NCI-H2171 treated with DMSO at 0.1 percent for 48 hours (cell line): Measurements from ENCODE around the gene PLEKHG4B.

ENCODE experiments used
- DNase-seq: peaks from one replicate; lab custom pipeline; 2025; lab: John Stamatoyannopoulos, UW

PLEKHG4B gene

DNA sequence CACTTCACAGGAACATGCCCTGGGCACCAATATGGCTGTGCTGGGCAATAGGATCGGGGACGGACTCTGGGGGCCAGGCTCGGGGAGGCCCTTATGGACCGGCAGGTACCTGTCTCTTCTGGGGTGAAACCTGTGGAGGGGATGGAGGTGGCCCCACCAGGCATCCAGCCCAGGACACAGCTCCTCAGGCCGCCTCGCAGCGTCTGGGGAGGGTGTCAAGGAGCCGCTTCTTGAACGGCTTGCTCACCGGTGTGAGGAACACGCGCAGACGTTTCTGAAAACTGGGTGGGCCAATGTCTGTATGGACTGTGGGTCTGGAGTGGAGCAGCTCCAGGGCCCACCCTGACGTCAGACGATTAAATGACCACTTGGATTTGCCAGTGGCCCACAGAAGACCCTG is 45.8 kb downstream of the PLEKHG4B start:
- DNase-seq, result no peak

DNA sequence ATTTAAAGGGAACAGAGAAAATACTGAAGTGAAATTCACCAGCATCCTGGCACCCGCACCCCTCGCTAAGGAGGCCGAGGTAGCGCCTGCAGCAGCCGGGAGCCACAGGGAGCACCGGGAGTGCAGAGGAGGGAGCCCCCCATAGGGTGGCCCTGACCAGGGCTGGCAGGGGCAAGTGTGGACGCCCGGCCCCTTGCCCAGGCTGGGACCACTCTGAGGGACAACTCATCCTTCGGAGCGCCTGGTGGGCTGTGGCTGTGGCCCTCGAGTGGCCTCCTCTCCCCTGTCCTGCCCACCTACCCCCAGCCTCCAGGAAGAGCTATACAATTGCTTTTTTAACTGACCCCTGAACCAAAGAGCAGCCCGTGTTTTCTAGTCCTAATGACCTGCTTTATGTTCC is 47.0 kb downstream of the PLEKHG4B start:
- no peak for DNase-seq

GRCh38 chr5:139579-140442 is 47.8 kb downstream of the PLEKHG4B start:
- no peak for DNase-seq

DNA sequence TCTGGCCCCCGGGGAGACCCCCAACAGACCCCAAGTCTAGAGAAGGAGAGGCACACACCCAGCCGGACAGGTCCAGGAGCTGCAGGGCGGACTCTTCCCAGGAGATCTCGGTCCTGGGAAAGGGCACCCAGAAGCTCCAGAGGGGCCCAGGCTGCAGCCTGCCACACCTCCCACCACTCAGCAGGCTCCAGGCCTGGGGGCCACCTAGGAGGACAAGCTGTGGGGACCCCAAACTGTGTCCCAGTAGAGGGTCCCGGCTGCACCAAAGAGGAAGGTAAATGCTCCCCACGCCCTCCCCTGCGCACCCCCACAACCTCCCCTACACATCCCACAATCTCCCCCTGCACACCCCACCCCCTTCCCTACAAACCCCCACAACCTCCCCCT is 48.5 kb downstream of the PLEKHG4B start:
- no peak for DNase-seq

GRCh38 chr5:141211-141610 is 49.2 kb downstream of the PLEKHG4B start:
- DNase-seq, result no peak

DNA sequence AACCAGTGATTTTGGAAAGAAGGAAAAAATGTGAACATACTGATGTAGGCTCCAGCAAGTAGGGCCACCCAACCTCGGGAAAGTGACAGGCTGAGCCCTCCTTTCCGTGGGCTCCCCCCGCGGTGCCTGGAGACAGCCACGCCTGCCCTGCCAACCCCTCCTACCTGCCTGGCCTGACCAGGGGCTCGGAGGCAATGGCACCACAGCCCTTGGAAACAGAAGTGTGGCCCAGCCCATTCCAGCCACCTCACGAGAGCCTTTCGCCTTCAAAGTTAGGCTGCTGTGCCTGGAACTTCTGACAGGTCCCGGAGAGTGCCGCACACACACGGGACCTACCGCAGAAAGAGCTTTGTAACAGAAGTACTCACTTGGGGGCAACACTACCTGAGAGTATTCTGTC is 49.8 kb downstream of the PLEKHG4B start:
- DNase-seq, result no peak

GRCh38 chr5:142246-142810 is 50.4 kb downstream of the PLEKHG4B start:
- no peak for DNase-seq

DNA sequence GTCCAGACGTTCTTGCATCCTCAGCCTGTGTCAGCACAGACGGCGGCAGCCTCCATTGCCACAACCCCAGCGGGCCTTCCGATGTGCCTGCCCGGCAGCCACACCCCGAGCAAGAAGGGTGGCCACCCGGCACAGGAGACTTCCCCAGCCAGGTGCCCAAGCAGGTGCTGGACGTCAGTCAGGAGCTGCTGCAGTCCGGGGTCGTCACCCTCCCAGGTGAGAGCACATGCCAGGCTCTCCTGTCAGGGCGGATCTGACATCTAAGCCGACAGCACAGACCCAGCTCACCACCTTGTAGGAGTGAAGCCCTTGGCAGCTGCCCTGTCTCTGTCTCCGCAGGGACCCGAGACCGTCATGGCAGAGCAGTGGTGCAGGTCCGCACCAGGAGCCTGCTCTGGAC is 51.1 kb downstream of the PLEKHG4B start:
- DNase-seq, result no peak

DNA sequence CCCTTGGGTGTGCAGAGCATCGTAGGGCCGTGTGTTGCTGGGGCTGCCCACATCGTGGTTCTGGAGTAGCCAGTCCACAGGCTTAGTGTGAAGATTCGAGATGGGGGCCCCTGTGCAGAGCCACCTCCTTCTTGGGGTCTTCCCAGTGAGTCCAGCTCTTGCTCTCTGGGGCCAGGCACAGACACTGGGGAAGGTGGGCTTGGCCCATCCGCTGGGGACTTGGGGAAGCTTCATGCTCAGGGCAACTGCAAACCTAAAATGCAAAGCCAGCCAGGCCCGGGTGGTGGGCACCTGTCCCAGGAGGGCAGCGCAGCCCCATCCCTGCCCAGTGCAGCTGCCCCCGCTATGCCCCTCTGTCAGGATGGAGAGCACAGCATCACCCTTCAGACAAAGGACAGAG is 53.0 kb downstream of the PLEKHG4B start:
- no peak for DNase-seq

DNA sequence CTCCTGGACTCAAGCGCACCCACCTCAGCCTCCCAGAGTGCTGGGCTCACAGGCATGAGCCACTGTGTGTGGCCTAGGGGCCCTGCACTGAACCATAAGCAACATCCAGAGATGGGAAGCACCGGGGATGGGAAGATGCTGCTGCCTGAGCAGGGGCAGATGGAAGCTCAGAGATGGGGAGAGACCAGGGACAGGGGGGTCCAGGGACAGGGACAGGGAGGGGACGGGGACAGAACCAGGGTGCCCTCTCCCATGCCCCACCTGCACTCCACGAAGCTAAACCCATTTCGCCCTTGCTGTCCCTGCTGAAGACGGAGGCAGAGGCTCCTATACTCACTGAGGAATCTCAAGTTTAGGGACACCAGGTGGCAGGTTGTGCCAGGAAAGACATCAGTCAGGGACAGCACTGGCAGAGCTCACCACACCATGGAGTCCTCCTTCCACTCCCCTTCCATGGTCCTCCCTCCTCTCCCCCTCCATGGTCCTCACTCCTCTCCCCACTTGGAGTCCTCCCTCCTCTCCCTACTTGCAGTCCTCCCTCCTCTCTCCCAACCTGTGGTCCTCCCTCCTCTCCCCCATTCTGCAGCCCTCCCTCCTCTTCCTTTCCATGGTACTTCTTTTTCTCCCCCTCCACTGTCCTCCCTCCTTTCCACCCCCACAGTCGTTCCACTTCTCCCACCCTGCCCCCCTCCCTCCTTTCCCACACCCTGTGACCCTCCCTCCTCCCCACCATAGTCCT is 53.8 kb downstream of the PLEKHG4B start:
- no peak for DNase-seq

- no peak for DNase-seq
Observed at GRCh38 chr5:147751-148150, 55.8 kb downstream of the PLEKHG4B start.

DNA sequence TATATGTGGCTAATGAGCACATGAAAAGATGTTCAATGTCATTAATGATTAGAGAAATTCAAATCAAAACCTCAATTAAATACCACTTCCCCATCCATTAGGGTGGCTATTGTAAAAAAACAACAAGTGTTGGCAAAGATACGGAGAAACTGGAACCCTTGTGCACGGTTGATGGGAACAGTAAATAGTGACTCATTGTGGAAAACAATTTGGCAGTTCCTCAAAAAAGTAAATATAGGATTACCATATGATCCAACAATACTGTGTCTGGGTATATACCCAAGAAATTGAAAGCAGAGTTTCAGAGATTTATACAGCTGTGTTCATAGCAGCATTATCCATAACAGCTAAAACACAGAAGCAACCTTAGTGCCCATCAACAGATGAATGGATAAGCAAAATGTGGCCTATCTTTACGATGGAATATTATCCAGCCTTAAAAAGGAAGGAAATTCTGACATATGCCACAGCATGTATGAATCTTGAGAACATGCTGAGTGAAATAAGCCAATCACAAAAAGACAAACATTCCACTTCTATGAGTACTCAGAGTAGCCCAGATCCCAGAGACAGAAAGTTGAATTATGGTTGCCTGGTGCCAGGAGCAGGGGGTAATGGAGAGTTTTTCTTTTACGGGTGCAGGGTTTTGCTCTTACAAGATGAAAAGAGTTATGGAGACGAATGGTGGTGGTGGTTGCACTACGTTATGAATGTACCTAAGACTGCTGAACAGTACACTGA is 57.9 kb downstream of the PLEKHG4B start:
- no peak for DNase-seq

GRCh38 chr5:150746-151145 is 58.8 kb downstream of the PLEKHG4B start:
- DNase-seq, result no peak

GRCh38 chr5:152077-152476 is 60.1 kb downstream of the PLEKHG4B start:
- no peak for DNase-seq

DNA sequence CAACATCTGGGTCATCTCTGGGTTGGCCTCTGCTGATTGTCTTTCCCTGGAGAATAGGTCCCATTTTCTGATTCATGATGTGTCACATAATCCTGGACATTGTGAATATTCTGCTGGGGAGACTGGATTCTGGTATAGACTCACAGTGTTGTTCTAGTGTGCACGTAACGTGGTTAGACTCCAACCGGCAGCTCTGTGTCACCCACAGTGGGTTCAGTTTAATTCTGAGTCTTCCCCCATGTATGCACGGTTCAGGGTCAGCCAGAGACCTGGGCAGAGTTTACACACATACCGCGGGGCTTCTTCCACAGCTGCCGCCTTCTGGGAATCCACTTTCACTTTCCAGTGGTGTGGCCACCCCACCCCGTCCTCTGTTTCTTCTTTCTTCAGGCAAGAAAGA is 61.3 kb downstream of the PLEKHG4B start:
- no peak for DNase-seq

DNA sequence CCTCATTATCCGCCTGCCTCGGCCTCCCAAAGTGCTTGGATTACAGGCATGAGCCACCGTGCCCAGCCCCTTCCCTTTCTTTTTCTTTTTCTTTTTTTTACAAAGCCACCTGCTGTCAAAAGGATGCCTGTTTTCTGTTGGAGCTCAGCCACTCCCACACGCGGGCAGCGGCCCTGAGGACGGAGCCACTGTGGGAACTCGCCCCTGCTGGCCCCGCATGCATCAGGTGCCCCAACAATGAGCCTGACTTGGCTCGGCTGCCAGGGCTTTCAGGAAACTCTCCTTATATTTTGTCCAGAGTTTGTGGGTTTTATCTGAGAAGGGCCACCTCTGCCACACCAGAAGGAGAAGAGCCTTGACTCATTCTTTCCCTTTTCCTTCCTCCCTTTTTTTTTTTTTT is 62.3 kb downstream of the PLEKHG4B start:
- DNase-seq, result no peak

- DNase-seq, result no peak
Observed at GRCh38 chr5:154826-155225, 62.9 kb downstream of the PLEKHG4B start.

DNA sequence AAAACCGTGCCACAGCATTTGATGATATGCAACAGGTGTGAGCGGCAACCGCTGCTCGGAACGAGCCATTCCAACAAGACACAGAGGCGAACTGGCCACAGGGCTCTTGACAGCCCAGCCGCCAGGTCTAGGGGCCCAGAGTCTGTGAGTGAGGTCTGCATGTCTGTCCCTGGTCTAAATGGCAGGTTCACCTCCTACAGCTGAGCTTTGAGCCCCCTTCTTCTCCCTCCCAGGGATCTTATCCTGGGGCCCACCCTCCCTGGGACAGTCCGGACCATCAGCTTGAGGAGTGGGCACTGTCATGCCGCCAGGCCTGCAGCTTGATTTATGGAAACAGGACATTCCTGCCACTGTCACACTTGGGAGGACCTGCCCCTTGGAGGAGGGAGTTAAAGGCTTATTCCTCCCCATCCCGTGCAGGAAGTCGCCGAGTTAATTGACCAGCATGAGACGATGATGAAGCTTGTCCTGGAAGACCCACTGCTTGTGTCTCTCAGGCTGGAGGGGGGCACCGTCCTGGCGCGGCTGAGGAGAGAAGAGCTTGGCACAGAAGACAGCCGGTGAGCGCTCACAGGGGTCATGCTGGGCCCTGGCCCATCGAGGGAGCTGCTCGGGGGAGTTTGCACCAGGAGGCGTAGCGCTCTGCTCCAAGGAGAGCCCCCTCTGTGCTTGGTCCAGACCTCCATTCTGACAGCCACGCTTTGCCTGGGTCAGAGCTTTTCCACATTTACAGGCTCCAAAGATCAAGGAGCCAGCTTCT is 63.9 kb downstream of the PLEKHG4B start:
- DNase-seq, result no peak

- no peak for DNase-seq
Observed at GRCh38 chr5:156411-157072, 64.6 kb downstream of the PLEKHG4B start.

DNA sequence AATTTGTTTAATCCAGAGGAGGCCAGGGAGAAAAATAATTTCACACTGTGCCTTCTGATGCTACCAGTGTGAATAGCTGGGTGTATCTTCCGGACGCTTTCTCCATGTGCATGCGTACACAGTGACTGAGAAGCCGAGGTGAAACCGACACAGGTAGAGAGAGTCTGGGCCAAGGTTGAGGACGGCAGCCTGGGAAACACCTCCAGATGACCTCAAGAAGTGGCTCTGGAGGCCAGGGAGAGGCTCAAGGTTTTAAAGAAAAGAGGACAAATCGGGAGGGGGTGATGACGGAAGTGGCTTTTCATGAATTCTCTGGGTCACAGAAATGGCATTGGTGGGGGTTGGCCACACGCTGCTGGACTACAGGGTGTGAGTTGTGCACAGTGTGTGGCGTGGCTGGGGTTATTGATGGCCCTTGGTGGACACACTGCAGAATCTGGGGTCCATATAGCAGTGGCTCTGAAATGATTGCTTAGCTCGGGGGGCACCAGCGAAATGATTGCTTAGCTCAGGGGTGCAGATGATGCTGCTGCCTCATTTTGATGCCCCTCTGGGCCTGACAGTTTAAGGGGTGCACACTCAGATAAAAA is 65.3 kb downstream of the PLEKHG4B start:
- no peak for DNase-seq

- DNase-seq, result no peak
Observed at GRCh38 chr5:157801-158200, 65.8 kb downstream of the PLEKHG4B start.
